HG03280 (cell line): ENCODE measurements around the gene ZFAND4.
"Not testable (repeated sequence)": the region's sequence is repeated elsewhere in the genome, so short reads cannot be mapped to it uniquely, and the experiment has no call there.

Experiments used
- ATAC-seq: cut with Tn5 transposase; IDR thresholded peaks from one replicate; pipeline ENCODE4 v1.9.1; 2021; ENCODE audit warnings: mild to moderate bottlenecking, moderate library complexity; ENCODE audit not compliant: unreplicated experiment

Gene ZFAND4

GRCh38 chr10:45672181-45673073 is at the start of gene ZFAND4:
Gene ZFAND4, minus strand, starts transcription at chr10:45672772. Its CDS starts 9,047 bp downstream, at chr10:45663725.
- ATAC-seq: peak; percentile 96

- not testable (repeated sequence) for ATAC-seq
Observed at GRCh38 chr10:45721503-45721902, 48.9 kb upstream of the ZFAND4 start.

- ATAC-seq: not testable (repeated sequence)
Observed at GRCh38 chr10:45717642-45718041, 45.1 kb upstream of the ZFAND4 start.

GRCh38 chr10:45717053-45717452 is 44.5 kb upstream of the ZFAND4 start:
- ATAC-seq: not testable (repeated sequence)

- not testable (repeated sequence) for ATAC-seq
Observed at GRCh38 chr10:45711223-45711622, 38.7 kb upstream of the ZFAND4 start.

GRCh38 chr10:45710200-45710796 is 37.7 kb upstream of the ZFAND4 start:
- ATAC-seq: not testable (repeated sequence)

GRCh38 chr10:45678467-45678866 is 5.9 kb upstream of the ZFAND4 start:
- not testable (repeated sequence) for ATAC-seq

- ATAC-seq: no peak
Observed at GRCh38 chr10:45675388-45675787, 2.8 kb upstream of the ZFAND4 start.

- no peak for ATAC-seq
Observed at GRCh38 chr10:45673074-45673648, 589 bp upstream of the ZFAND4 start.

GRCh38 chr10:45671300-45671699 is 1.3 kb downstream of the ZFAND4 start:
- not testable (repeated sequence) for ATAC-seq

GRCh38 chr10:45669897-45670296 is 2.7 kb downstream of the ZFAND4 start:
- not testable (repeated sequence) for ATAC-seq

- no peak for ATAC-seq
Observed at GRCh38 chr10:45660876-45661411, 11.6 kb downstream of the ZFAND4 start.

GRCh38 chr10:45657033-45657926 is 15.3 kb downstream of the ZFAND4 start:
- no peak for ATAC-seq

- no peak for ATAC-seq
Observed at GRCh38 chr10:45655219-45655618, 17.4 kb downstream of the ZFAND4 start.

- not testable (repeated sequence) for ATAC-seq
Observed at GRCh38 chr10:45654753-45655141, 17.8 kb downstream of the ZFAND4 start.

- ATAC-seq: no peak
Observed at GRCh38 chr10:45653454-45653853, 19.1 kb downstream of the ZFAND4 start.

GRCh38 chr10:45652511-45652910 is 20.1 kb downstream of the ZFAND4 start:
- ATAC-seq: no peak

GRCh38 chr10:45649296-45649695 is 23.3 kb downstream of the ZFAND4 start:
- no peak for ATAC-seq

- ATAC-seq: no peak
Observed at GRCh38 chr10:45647118-45647517, 25.5 kb downstream of the ZFAND4 start.

GRCh38 chr10:45646384-45647050 is 26.1 kb downstream of the ZFAND4 start:
- no peak for ATAC-seq
